ENCODE measurements around the gene JAK2.

- TF ChIP-seq, protein P1, sequence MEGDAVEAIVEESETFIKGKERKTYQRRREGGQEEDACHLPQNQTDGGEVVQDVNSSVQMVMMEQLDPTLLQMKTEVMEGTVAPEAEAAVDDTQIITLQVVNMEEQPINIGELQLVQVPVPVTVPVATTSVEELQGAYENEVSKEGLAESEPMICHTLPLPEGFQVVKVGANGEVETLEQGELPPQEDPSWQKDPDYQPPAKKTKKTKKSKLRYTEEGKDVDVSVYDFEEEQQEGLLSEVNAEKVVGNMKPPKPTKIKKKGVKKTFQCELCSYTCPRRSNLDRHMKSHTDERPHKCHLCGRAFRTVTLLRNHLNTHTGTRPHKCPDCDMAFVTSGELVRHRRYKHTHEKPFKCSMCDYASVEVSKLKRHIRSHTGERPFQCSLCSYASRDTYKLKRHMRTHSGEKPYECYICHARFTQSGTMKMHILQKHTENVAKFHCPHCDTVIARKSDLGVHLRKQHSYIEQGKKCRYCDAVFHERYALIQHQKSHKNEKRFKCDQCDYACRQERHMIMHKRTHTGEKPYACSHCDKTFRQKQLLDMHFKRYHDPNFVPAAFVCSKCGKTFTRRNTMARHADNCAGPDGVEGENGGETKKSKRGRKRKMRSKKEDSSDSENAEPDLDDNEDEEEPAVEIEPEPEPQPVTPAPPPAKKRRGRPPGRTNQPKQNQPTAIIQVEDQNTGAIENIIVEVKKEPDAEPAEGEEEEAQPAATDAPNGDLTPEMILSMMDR (conservative IDR thresholded peaks at IDR 0.05; ENCODE audit: low read depth, low read length): no peak
- no peak for TF ChIP-seq EZH2 (IDR thresholded peaks at IDR 0.05; ENCODE audit: borderline replicate concordance, low read depth, low read length, poor library complexity, severe bottlenecking)
Observed at GRCh38 chr9:5025416-5025815, 40.3 kb downstream of the JAK2 start.

Data from A673 (cell line).